Activated naive CD4-positive, alpha-beta T cell (primary cell): ENCODE results near the gene VPS13A.
"Not testable (repeated sequence)": the region's sequence is repeated elsewhere in the genome, so short reads cannot be mapped to it uniquely, and the experiment has no call there.

Experiments used
- DNase-seq, 4 experiments: peaks; one replicate each; lab custom pipeline; 2025; lab: John Stamatoyannopoulos, UW

Gene VPS13A

GRCh38 chr9:77188242-77188641, 10.9 kb downstream of the VPS13A start:
- no peak for DNase-seq

- no peak for DNase-seq
Observed at GRCh38 chr9:77194423-77194822, 17.1 kb downstream of the VPS13A start.

GRCh38 chr9:77210116-77210515, 32.8 kb downstream of the VPS13A start:
- no peak for DNase-seq

GRCh38 chr9:77211561-77211960, 34.2 kb downstream of the VPS13A start:
- DNase-seq = no peak

- no peak for DNase-seq
Observed at GRCh38 chr9:77212801-77213200, 35.5 kb downstream of the VPS13A start.

GRCh38 chr9:77215874-77216273, 38.5 kb downstream of the VPS13A start:
- no peak for DNase-seq

GRCh38 chr9:77218612-77219011, 41.3 kb downstream of the VPS13A start:
- no peak for DNase-seq

- no peak for DNase-seq
Observed at GRCh38 chr9:77221431-77221830, 44.1 kb downstream of the VPS13A start.

GRCh38 chr9:77224746-77225312, 47.5 kb downstream of the VPS13A start:
- no peak for DNase-seq

GRCh38 chr9:77236693-77237092, 59.4 kb downstream of the VPS13A start:
- no peak for DNase-seq

GRCh38 chr9:77237896-77238295, 60.6 kb downstream of the VPS13A start:
- DNase-seq = no peak

GRCh38 chr9:77251050-77251449, 73.7 kb downstream of the VPS13A start:
- no peak for DNase-seq

GRCh38 chr9:77257275-77257674, 79.9 kb downstream of the VPS13A start:
- DNase-seq = no peak

GRCh38 chr9:77261605-77262004, 84.3 kb downstream of the VPS13A start:
- no peak for DNase-seq

- DNase-seq = not testable (repeated sequence)
Observed at GRCh38 chr9:77267762-77268161, 90.4 kb downstream of the VPS13A start.

- no peak for DNase-seq
Observed at GRCh38 chr9:77271023-77271690, 93.8 kb downstream of the VPS13A start.

GRCh38 chr9:77276799-77277198, 99.5 kb downstream of the VPS13A start:
- DNase-seq = no peak

- DNase-seq = no peak
Observed at GRCh38 chr9:77277719-77278118, 100.4 kb downstream of the VPS13A start.

- no peak for DNase-seq
Observed at GRCh38 chr9:77283991-77284390, 106.7 kb downstream of the VPS13A start.

GRCh38 chr9:77284616-77285015, 107.3 kb downstream of the VPS13A start:
- no peak for DNase-seq

- DNase-seq = no peak
Observed at GRCh38 chr9:77290373-77290772, 113.0 kb downstream of the VPS13A start.

- no peak for DNase-seq
Observed at GRCh38 chr9:77291714-77292113, 114.4 kb downstream of the VPS13A start.

GRCh38 chr9:77293949-77294348, 116.6 kb downstream of the VPS13A start:
- no peak for DNase-seq

- no peak for DNase-seq
Observed at GRCh38 chr9:77304543-77304942, 127.2 kb downstream of the VPS13A start.
